HG03175 (cell line): ENCODE measurements around the gene DHX8.
A peak's percentile ranks its signal among the peaks of the same experiment; 100 is the strongest.
"Not testable (repeated sequence)": the region's sequence is repeated elsewhere in the genome, so short reads cannot be mapped to it uniquely, and the experiment has no call there.

ENCODE experiments used
- ATAC-seq: cut with Tn5 transposase; IDR thresholded peaks from one replicate; pipeline ENCODE4 v1.9.1; 2021; ENCODE audit warnings: mild to moderate bottlenecking, moderate library complexity; ENCODE audit not compliant: unreplicated experiment

DHX8 gene

GRCh38 chr17:43483674-43484551 is at the start of gene DHX8:
Gene DHX8 (plus strand): TSS chr17:43483975. CDS start chr17:43484038, 63 bp downstream.
- peak; percentile 95 for ATAC-seq

- ATAC-seq, result no peak
These were observed 48.9 kb upstream of the DHX8 start for GRCh38 chr17:43434902-43435319.

GRCh38 chr17:43437756-43438155 is 46.0 kb upstream of the DHX8 start:
- ATAC-seq, result no peak

- ATAC-seq, result no peak
These were observed 45.1 kb upstream of the DHX8 start for GRCh38 chr17:43438626-43439025.

GRCh38 chr17:43439041-43439440 is 44.7 kb upstream of the DHX8 start:
- no peak for ATAC-seq

- no peak for ATAC-seq
These were observed 41.1 kb upstream of the DHX8 start for GRCh38 chr17:43442711-43443110.

GRCh38 chr17:43443381-43443780 is 40.4 kb upstream of the DHX8 start:
- ATAC-seq, result no peak

GRCh38 chr17:43444223-43445008 is 39.4 kb upstream of the DHX8 start:
- ATAC-seq, result no peak

GRCh38 chr17:43445009-43445589 is 38.7 kb upstream of the DHX8 start:
- no peak for ATAC-seq

GRCh38 chr17:43446773-43447172 is 37.0 kb upstream of the DHX8 start:
- ATAC-seq, result no peak

- ATAC-seq, result no peak
These were observed 34.9 kb upstream of the DHX8 start for GRCh38 chr17:43448720-43449469.

GRCh38 chr17:43449470-43450248 is 34.1 kb upstream of the DHX8 start:
- no peak for ATAC-seq

- ATAC-seq, result not testable (repeated sequence)
These were observed 33.0 kb upstream of the DHX8 start for GRCh38 chr17:43450791-43451190.

GRCh38 chr17:43451741-43452140 is 32.0 kb upstream of the DHX8 start:
- not testable (repeated sequence) for ATAC-seq

GRCh38 chr17:43453331-43453812 is 30.4 kb upstream of the DHX8 start:
- no peak for ATAC-seq

- ATAC-seq, result no peak
These were observed 28.9 kb upstream of the DHX8 start for GRCh38 chr17:43454868-43455267.

- no peak for ATAC-seq
These were observed 27.7 kb upstream of the DHX8 start for GRCh38 chr17:43456029-43456428.

GRCh38 chr17:43456661-43457361 is 27.0 kb upstream of the DHX8 start:
- no peak for ATAC-seq

GRCh38 chr17:43457362-43457692 is 26.4 kb upstream of the DHX8 start:
- ATAC-seq, result no peak
